NCI-H345 treated with DMSO at 0.1 percent for 48 hours (cell line): ENCODE data around the gene TSKS.

Experiments
- DNase-seq: peaks from one replicate; lab custom pipeline; 2025; ENCODE audit not compliant: unreplicated experiment; lab: John Stamatoyannopoulos, UW

Gene TSKS

DNA sequence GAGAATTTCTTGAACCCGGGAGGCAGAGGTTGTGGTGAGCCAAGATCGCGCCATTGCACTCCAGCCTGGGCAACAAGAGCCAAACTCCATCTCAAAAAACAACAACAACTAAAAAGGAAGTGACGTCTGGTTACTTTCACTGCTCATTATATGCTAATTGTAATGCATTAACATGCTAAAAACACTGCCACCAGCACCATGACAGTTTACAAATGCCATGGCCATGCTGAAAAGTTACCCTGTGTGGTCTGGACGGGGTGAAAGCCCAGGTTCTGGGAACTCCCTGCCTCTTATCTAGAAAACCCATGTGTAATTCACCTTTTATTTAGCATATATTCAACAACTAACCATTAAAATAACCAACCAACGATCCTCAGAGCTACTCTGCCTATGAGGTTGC lies 44.1 kb downstream of the TSKS start:
- DNase-seq = no peak

DNA sequence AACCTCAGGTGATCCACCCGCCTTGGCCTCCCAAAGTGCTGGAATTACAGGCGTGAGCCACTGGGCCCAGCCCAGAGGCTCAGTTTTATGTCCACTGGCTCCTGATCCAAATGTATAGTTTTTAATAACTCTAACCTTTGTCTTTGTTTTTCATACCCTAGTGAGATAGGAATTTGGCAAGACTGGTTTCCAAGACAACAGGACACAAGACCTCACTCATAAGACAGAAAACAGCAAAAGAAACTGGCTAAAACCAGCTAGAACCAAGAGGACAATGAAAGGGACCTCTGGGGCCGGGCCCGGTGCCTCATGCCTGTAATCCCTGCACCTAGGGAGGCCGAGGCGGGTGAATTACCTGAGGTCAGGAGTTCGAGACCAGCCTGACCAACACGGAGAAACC lies 44.6 kb downstream of the TSKS start:
- DNase-seq = no peak

DNA sequence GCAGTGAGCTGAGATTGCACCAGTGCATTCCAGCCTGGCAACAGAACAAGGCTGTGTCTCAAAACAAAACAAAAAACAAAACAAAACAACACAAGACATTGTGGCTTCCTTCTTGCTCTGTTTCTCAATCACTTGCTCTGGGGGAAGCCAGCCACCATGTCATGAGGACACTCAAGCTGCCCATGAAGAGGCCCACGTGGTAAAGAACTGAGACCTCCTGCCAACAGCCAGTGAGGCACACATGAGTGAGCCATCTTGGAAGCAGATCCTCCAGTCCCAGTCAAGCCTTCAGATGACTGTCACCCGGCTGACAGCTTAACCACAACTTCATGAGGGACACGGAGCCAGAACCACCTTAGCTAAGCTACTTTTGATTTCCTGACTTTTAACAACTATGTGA lies 47.0 kb downstream of the TSKS start:
- DNase-seq = no peak

DNA sequence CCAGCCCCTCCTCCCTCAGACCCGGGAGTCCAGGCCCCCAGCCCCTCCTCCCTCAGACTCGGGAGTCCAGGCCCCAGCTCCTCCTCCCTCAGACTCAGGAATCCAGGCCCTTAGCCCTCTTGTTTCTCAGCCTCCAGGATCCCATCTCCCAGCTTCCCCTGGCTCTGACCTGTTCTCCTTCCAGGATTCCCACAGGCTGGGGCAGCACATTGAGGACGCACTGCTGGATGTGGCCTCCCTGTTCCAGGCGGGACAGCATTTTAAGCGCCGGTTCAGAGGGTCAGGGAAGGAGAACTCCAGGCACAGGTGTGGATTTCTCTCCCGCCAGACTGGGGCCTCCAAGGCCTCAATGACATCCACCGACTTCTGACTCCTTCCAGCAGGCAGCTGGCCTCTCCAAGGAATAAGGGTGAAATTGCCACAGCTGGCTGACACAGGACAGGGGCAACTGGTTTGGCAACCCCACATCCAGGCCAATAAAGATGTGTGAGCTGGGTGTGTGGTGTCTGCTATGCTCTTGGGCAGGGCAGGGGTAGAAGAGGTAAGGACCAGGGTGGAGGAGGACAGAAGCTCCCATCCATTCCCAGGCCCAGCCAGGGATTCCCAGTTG lies 49.8 kb downstream of the TSKS start:
- no peak for DNase-seq

DNA sequence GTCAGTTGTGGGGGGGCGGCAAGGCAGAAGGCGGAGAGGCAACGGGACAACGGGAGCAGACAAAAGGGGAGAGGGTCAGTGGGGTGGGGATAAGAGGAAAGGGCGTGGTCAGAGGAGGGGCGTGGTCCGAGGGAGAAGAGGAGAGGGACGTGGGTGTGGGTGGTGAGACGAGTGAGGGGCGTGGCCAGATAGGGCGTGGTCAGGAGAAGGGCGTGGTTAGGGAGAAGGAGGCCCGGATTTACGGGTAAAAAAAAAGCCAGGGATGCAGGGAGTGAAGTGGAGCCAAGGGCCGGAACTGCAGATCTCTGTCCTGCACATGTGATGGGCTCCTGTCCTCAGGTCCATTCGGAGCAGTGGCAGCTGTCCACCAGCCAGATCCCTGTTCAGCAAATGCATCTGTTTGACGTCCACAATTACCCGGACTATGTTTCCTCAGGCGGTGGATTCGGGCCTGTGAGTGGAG lies 50.7 kb downstream of the TSKS start:
- no peak for DNase-seq

DNA sequence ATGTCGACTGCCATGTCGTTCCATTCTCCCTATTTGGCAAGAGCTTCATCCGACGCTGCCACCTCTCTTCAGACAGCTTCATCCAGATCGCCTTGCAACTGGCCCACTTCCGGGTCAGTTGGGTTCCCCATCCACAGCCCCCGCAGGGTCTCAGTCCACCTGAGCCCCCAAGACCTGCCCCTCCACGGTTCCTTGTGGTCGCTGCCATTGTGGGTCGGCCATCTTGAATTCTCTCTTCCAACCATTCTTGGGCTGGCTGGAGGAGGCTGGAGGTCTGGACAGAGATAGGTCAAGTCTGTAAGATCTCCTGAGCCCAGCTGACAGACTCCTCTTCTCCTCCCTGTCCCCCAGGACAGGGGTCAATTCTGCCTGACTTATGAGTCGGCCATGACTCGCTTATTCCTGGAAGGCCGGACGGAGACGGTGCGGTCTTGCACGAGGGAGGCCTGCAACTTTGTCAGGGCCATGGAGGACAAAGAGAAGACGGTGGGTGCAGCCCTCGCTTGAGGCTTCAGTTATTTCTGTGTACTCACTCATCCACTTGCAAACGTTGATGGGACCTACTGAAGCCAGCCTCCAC lies 52.6 kb downstream of the TSKS start:
- no peak for DNase-seq

DNA sequence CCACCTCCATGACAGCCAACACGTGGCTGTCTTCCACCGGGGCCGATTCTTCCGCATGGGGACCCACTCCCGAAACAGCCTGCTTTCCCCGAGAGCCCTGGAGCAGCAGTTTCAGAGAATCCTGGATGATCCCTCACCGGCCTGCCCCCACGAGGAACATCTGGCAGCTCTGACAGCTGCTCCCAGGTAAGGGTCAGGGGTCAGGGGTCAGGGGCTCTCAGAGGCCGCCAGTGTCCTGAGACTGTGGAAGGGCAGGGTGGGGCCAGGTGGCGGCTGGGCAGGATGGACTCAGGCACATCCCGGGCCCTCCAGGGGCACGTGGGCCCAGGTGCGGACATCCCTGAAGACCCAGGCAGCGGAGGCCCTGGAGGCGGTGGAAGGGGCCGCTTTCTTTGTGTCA lies 57.2 kb downstream of the TSKS start:
- DNase-seq = no peak

DNA sequence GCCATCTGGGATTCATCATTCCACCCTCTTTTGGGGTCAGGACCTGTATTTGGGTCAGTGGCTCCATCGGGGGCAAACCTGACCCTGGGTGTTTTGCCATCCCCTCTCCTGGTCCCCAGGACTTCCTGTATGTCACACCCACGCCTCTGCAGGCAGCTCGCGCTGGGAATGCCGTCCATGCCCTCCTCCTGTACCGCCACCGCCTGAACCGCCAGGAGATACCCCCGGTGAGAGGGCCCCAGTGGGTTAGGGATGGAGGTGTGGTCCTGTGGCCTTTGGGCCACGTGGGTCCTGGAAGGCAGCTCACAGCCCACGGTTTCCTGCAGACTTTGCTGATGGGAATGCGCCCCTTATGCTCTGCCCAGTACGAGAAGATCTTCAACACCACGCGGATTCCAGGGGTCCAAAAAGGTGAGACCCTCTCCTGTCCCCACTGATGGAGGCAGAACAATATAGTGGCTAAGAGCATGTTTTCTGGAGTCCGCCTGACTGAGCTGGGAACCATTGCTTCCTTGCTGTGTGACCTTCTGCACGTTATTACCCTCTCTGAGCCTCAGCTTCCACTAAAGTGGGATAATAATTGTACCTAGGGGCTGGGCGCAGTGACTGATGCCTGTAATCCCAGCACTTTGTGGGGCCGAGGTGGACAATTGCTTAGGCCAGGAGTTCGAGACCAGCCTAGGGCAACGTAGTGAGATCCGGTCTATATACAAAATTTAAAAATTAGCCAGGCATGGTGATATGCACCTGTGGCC lies 58.0 kb downstream of the TSKS start:
- DNase-seq = no peak

DNA sequence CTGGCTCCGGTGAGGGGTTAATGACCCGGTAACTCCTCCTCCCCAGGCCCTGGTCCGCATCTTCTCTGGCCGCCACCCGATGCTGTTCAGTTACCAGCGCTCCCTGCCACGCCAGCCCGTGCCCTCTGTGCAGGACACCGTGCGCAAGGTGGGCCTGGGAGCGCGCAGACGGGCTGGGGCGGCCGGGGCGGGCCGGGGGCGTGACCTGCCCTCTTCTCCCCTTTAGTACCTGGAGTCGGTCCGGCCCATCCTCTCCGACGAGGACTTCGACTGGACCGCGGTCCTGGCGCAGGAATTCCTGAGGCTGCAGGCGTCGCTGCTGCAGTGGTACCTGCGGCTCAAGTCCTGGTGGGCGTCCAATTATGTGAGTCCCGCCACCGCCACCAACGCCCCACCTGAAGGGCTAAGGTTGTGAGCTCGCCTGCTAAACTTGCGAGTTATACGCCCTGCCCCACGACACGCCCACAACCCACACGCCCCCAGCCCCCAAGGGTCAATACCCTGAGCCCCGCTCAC lies 61.8 kb downstream of the TSKS start:
- DNase-seq = no peak

DNA sequence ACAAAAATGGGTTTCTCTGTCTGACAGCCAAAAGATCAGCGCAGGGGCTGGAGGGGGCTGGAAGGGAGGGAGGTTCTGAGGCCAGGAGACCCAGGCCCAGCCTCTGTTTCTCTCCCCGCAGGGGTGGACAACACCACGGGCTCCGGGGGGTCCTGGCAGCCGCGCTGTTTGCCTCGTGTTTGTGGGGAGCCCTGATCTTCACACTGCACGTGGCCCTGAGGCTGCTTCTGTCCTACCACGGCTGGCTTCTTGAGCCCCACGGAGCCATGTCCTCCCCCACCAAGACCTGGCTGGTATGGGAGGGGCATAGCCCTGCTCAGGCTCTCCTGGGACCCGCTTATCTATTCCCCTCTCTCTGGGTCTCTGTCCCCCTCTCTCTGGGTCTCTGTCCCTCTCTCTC lies 62.5 kb downstream of the TSKS start:
- DNase-seq = no peak

DNA sequence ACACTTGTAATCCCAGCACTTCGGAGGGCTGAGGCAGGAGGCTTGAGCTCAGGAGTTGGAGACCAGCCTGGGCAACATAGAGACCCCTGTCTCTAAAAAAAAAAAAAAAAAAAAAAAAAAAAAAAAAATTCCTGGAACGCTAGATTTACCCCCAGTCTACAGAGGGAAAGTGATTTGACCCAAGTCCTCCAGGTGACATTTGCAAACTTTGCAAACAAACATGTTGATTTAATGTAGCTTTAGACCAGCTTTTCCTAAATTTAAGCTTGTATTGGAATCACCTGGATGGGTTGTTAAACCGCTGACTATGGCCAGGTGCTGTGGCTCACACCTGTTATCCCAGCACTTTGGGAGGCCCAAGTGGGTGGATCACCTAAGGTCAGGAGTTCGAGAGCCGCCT lies 63.7 kb downstream of the TSKS start:
- DNase-seq = no peak

DNA sequence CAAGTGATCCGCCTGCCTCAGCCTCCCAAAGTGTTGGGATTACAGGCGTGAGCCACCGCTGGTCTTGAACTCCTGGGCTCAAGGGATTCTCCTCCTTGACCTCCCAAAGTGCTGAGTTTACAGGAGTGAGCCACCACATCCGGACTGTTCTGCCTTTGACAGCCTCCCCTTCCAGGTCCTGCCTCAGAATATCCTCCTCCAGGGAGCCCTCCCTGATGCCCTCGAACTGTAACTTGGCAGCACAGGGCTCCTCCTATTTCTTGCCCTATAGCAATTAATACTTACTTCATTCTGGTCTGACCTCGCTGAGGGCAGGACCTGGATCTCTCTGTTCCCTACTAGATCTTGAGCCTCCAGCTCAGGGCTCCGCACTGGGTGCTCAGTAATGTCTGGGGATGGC lies 66.2 kb downstream of the TSKS start:
- no peak for DNase-seq

DNA sequence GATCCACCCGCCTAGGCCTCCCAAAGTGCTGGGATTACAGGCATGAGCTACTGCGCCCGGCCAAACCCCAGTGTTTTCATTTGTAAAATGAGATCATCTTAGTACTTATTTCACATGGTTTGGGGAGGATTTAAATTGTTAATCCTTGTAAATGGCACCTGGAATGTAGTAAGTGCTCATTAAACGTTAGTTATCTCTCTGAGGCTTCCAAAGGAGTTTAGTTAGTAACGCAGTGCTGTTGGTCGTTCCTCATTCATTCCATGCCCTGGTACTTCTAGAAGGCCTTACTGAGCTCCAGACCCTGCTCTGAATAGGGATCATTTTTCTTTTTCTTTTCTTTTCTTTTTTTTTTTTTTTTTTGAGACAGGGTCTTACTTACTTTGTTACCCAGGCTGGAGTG lies 67.0 kb downstream of the TSKS start:
- no peak for DNase-seq

DNA sequence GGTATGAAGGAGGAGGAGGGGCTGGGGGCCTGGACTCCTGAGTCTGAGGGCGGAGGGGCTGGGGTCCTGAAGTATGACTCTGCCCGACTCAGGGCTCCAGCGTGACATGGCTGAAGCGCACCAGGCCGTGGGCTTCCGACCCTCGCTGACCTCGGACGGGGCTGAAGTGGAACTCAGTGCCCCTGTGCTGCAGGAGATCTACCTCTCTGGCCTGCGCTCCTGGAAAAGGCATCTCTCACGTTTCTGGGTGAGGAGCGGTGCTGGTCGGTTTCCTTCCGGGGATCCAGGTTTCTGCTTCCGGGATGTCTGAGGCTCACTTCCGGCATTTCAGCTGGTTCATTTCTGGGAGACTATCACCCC lies 71.0 kb downstream of the TSKS start:
- no peak for DNase-seq

DNA sequence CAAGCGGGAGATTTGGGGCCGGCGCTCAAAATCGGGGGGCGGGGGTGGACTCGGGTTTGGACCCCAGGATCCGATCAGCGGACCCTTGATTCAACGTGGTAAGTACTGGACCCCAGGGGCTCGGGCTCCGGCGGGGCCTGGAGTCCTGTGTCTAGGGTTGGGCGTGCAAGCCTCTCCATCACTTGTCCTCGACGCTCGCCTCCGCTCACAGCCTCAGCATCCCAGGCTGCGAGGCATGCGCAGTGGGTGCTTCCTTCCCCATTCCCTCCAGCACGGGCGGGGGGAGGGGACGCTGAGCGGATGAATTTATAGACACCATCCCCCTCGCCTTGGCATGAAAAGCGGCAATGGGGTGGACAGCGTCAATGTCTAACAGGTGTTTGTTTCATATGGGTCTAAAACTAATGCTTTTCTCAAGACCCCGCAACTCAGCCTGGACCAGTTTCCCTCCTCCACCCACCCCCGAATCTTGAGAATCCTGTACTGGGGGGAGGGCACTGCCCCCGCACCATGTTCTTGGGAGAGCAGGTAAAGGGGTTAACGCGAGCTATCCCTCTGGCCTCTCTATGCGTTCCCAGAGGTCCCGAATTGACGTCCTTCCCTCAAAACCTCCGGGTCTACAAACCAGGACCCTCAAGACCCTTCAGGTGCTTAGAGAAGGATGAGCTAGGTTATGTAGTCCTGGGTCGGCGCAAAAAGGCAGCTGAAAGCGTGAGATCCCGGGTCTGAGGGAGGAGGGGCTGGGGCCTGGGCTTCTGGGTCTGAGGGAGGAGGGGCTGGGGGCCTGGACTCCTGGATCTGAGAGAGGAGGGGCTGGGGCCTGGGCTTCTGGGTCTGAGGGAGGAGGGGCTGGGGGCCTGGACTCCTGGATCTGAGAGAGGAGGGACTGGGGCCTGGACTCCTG lies 71.6 kb downstream of the TSKS start:
- DNase-seq = peak; percentile 48

DNA sequence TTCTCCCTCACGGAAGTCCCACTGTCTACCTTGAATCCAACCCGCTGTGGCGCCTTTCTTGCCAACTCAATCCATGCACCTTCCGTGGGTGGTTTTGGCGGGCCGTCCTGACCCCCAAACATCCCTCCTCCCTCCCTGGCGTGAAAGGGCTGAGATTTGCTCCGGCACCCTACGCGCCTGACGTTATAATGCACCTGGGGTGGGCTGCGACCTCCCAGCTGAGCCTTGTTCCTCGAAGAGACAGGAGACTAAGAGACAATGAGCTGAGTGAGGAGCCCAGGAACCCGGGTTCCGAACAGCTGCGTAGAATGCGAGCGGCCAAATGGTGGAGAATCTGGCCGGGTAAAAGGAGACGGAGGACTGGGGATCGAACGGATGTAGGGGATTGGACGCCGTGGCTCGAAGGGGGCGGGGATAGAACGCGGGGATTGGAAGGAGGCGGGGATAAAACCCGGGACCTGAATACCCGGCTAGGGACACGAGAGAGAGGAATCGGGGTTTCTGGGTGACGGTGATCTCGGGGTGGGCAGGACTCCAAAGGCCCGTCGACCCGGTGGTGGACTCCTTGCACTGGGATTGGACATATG lies 72.4 kb downstream of the TSKS start, which contains the start of gene CPT1C:
CPT1C (plus strand) TSS at position 461 of the 587 bp plus-strand sequence. CDS start 1,137 bp downstream, outside the sequence.
- DNase-seq = peak; percentile 60

DNA sequence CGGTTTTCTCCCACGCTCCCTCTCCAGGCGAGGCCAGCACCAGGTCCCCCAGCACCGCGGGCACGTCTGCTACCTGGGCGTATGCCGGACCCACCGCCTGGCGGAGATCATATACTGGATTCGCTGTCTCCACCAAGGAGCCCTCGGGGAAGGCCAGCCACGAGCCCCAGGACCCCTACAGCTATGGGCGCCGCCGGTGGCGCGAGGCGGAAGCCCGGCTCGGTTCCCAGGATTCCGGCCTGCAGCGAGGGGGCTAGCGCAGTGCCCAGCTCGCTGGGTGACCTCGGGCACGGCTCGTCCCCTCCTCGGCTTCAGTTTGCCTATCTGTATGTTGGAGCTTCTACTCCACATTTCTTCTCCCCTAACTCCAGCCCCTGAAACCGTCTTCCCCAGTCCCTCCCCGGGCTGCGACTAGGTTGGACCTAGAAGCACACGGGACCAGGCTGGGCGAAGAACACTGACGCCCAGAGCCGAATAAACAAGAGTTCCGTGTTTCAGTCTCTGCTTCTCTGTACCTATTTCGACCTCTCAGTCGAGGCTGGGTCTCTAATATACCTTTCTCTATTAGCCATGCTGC lies 72.9 kb downstream of the TSKS start:
- no peak for DNase-seq
